Stimulated activated CD4-positive, alpha-beta T cell treated with anti-CD3 and anti-CD28 coated beads, Interleukin-15, amount 100 ng/mL, for 1 hour (primary cell): ENCODE data around the gene GOLGA8G.
"Not testable (repeated sequence)": the region's sequence is repeated elsewhere in the genome, so short reads cannot be mapped to it uniquely, and the experiment has no call there.

Source experiments
- DNase-seq, 2 donors: peaks; one replicate each; pipeline ENCODE4 v3.0.0-alpha.2; 2020; ENCODE audit warnings: low read depth in 1 of 2, low spot score in 1 of 2

Gene GOLGA8G, protein sequence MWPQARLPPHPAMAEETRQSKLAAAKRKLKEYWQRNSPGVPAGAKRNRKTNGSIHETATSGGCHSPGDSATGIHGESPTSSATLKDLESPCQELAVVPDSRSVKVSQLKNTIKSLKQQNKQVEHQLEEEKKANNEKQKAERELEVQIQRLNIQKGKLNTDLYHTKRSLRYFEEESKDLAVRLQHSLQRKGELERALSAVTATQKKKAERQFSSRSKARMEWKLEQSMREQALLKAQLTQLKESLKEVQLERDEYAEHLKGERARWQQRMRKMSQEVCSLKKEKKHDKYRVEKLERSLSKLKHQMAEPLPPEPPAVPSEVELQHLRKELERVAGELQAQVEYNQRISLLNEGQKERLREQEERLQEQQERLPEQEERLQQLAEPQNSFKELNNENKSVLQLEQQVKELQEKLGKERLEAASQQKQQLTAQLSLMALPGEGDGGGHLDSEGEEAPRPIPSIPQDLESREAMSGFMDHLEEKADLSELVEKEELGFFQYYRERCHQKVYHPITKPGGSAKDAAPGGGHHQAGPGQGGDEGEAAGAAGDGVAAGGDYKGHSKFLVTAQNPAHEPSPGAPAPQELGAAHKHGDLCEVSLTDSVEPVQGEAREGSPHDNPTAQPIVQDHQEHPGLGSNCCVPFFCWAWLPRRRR

DNA sequence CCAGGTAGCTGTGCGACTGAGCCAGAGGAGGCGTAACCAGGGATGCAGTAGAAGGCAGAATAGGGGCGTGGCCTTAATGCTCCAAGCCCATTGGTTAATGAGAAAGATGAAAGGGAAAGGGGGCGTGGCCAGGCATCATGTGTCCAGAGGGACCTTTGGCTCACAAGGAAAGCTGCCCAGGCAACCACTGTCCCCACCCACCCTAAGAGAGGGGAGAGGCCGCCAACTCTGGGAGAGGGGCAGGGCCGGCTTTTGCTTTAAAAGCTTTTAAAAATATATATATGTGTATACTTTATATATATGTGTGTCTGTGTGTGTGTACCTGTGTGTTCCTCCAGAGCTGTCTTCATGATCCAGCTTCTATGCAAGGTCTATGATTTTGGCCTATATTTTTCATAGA, at the start of gene GOLGA8G:
Gene GOLGA8G (minus strand): TSS at position 18 of the 400 bp plus-strand sequence. CDS start 62 bp downstream, outside the sequence.
- DNase-seq = not testable (repeated sequence)

DNA sequence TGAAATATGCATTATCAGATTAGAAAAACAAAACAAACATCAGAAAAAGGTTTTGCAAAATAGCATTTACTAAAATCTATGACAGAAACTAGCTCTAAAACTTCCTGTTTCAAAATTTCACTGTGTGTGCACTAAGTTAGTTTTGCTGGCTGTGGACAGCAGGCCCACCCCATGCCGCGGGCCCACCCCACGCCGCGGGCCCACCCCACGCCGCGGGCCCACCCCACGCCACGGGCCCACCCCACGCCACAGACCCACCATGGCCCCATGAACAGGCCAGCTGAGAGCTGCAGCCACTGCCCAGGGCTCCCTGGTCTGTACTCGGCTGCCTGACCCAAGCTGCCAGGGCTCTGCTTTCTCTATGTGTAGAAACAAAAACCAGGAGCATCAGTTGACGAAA, 40.6 kb upstream of the GOLGA8G start:
- not testable (repeated sequence) for DNase-seq

DNA sequence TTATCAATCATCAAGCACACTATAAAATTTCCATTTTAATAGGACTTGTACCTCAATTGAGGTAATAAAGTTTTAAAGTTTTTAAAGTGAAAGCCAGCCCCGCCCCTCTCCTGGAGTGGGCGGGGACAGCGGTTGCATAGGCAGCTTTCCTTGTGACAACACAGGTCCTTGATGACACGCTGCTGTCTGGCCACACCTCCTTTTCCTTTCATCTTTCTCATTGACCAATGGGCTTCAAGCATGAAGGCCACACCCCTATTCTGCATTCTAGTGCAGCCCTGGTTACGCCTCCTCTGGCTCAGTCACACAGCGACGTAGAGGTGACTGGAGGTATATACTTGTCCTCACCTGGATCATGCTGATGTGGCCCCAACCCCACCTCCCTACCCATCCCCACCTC, 20.5 kb upstream of the GOLGA8G start, which contains the start of gene GOLGA6L25:
Gene GOLGA6L25 (plus strand): TSS at position 301 of the 400 bp plus-strand sequence. CDS start 61 bp downstream, at position 362.
- not testable (repeated sequence) for DNase-seq

DNA sequence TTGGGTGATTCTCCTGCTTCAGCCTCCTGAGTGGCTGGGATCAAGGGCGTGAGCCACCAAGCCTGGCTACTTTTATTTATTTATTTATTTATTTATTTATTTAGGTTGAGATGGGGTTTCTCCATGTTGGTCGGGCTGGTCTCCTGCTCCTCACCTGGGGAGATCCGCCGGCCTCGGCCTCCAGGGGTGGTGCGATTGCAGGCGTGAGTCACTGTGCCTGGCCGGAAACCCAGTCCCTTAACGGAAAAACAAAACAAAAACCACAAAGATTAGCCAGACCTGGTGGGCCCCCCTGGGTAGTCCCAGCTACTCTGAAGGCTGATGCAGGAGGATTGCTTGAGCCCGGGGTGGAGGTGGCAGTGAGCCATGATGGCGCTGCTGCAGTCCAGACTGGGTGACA, 17.6 kb downstream of the GOLGA8G start:
- not testable (repeated sequence) for DNase-seq

DNA sequence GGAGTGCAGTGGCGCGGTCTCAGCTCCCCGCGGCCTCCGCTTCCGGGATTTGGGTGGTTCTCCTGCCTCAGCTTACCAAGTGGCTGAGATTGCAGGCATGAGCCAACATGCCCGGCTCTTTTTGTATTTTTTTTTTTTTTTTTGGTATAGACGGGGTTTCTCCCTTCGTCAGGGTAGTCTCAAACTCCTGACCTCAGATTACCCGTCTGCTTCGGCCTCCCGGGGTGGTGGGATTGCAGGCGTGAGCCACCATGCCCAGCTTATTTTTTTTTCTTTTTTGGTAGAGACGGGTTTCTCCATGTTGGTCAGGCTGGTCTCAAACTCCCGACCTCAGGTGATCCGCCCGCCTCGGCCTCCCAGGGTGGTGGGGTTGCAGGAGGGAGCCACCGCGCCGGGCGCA, 18.6 kb downstream of the GOLGA8G start:
- not testable (repeated sequence) for DNase-seq

DNA sequence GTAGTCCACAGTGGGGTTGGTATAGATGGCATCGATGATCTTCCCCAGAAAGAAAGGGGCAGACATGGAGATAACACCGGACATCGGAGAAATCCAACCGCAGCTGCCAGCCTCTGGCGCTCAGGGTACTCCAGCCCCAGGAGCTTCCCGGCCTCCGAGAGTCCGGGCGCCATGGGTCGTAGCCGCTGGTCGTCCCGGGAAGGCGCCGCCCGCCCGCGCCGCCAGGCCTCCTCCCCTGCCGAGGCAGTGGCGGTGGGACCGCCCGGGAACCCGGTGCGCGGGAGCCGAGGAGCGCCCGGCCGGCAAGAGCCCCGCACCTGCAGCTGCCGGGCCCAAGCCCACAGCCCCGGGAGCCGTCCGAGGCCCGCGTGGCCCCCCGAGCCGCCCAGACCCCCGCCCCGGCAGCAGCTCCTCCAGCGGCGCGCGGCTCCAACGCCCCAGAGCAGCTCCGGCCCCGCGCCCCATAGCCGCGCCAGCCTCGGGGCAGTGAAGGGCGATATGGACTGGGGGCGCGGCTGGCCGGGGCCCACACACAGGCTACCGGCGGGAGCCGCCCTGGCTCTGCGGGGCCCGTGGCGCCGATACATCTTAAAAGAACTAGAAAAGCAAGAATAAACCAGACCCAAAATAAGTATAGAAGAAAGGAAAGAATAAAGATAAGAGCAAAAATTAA, 24.4 kb downstream of the GOLGA8G start:
- not testable (repeated sequence) for DNase-seq

DNA sequence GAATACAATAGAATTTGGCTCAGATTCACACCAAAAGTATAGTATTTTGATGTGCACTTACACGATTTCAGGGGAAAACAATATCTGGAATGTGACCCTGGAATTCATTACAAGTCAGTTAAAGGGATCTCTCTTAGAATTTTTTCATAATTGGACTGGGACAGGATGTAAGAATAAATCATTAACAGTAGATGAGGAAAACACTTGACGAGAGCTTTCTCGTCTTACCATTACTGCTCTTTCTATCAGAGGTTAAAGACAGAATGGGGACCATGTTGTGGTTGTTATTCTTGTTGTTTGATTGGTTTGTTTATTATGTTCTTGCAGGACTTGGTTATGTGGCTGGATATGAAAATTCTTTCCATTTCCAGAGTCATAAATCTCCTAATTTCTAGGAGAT, 51.4 kb downstream of the GOLGA8G start:
- DNase-seq = not testable (repeated sequence)
